Measurements from ENCODE around the gene C1orf159. TPM values are rescaled to one million over a fixed set of nuclear protein-coding genes. Genes with fewer than 3 reads are reported as not detected.

C1orf159 gene
- total and polyA plus RNA-seq, 4 donors: 9.5 to 19.2 (median 13.3) TPM

GRCh38 chr1:1046767-1047166 is 69.1 kb downstream of the C1orf159 start:
- DNase-seq (no peak), ATAC-seq (ENCODE audit: insufficient read depth, low FRiP score) (no peak)
- no peak overlapping the region for H3K4me3 ChIP-seq
- TF ChIP-seq CTCF (IDR thresholded peaks at IDR 0.05; ENCODE audit: control extremely low read depth, extremely low read depth): no peak
- no peaks in the 10 kb centered on the region for H3K27me3 ChIP-seq (ENCODE audit: control insufficient read depth in 3 of 3, insufficient read depth in 3 of 3, low read length in 2 of 3)
- WGBS, 2 donors: 92 to 95% methylated on average over 26 of the region's 26 CpGs
- no peak overlapping the region for H3K27ac ChIP-seq (ENCODE audit: low read depth in 1 of 2, low read length in 1 of 2)
- no peaks in the 10 kb centered on the region for H3K4me1 ChIP-seq (ENCODE audit: control insufficient read depth in 5 of 5, insufficient read depth in 5 of 5, low read length in 5 of 5)
- H3K9ac ChIP-seq (ENCODE audit: insufficient read depth in 1 of 2, low read length in 2 of 2): no peak overlapping the region
- peaks cover 0 to 3% (median 0%) of the 10 kb centered on the region in 4 donors for H3K9me3 ChIP-seq (ENCODE audit: control insufficient read depth in 4 of 4, insufficient read depth in 3 of 4, low read length in 3 of 4)
- H3K36me3 ChIP-seq (ENCODE audit: control insufficient read depth in 4 of 4, insufficient read depth in 4 of 4, low read length in 4 of 4): peaks cover 0 to 72% (median 7%) of the 10 kb centered on the region in 4 donors

GRCh38 chr1:1046243-1046642 is 69.6 kb downstream of the C1orf159 start:
- DNase-seq: no peak
- Histone ChIP-seq H3K9me3 (ENCODE audit: control insufficient read depth in 4 of 4, insufficient read depth in 3 of 4, low read length in 3 of 4) (peaks cover 0 to 3% (median 0%) of the 10 kb centered on the region in 4 donors), H3K4me1 (ENCODE audit: control insufficient read depth in 5 of 5, insufficient read depth in 5 of 5, low read length in 5 of 5) (no peaks in the 10 kb centered on the region), H3K36me3 (ENCODE audit: control insufficient read depth in 4 of 4, insufficient read depth in 4 of 4, low read length in 4 of 4) (peaks cover 0 to 70% (median 7%) of the 10 kb centered on the region in 4 donors), H3K4me3 (no peak overlapping the region), H3K9ac (ENCODE audit: insufficient read depth in 1 of 2, low read length in 2 of 2) (no peak overlapping the region), H3K27ac (ENCODE audit: low read depth in 1 of 2, low read length in 1 of 2) (no peak overlapping the region), H3K27me3 (ENCODE audit: control insufficient read depth in 3 of 3, insufficient read depth in 3 of 3, low read length in 2 of 3) (no peaks in the 10 kb centered on the region)
- TF ChIP-seq CTCF (IDR thresholded peaks at IDR 0.05; ENCODE audit: control extremely low read depth, extremely low read depth): no peak
- 95 to 96% methylated on average over 20 of the region's 20 CpGs for WGBS, 2 donors
- no peak for ATAC-seq (ENCODE audit: insufficient read depth, low FRiP score)

- TF ChIP-seq CTCF (IDR thresholded peaks at IDR 0.05; ENCODE audit: control extremely low read depth, extremely low read depth): no peak
- Histone ChIP-seq H3K9ac (ENCODE audit: insufficient read depth in 1 of 2, low read length in 2 of 2) (no peak overlapping the region), H3K36me3 (ENCODE audit: control insufficient read depth in 4 of 4, insufficient read depth in 4 of 4, low read length in 4 of 4) (peaks cover 0 to 61% (median 7%) of the 10 kb centered on the region in 4 donors), H3K4me3 (no peak overlapping the region), H3K27ac (ENCODE audit: low read depth in 1 of 2, low read length in 1 of 2) (no peak overlapping the region), H3K27me3 (ENCODE audit: control insufficient read depth in 3 of 3, insufficient read depth in 3 of 3, low read length in 2 of 3) (no peaks in the 10 kb centered on the region), H3K4me1 (ENCODE audit: control insufficient read depth in 5 of 5, insufficient read depth in 5 of 5, low read length in 5 of 5) (peaks cover 0 to 5% (median 4%) of the 10 kb centered on the region in 5 donors), H3K9me3 (ENCODE audit: control insufficient read depth in 4 of 4, insufficient read depth in 3 of 4, low read length in 3 of 4) (peaks cover 0 to 3% (median 0%) of the 10 kb centered on the region in 4 donors)
- no peak for DNase-seq
- 96% methylated on average over 23 of the region's 23 CpGs for WGBS, 2 donors
- ATAC-seq (ENCODE audit: insufficient read depth, low FRiP score): no peak
Measured at GRCh38 chr1:1045129-1045528, 70.8 kb downstream of the C1orf159 start.
